HCT116 (cell line): ENCODE measurements around the gene FBH1.

ENCODE experiments used
- CTCF ChIP-seq, 3 experiments: fragments of 200-600 bp in 1 of 3; sonication (generic) in 1 of 3; IDR thresholded peaks in 2 of 3; conservative IDR thresholded peaks in 1 of 3; 2 replicates each; pipeline ENCODE4 v1.5.1; 2012 to 2017; ENCODE audit warnings: low read depth in 2 of 3, low read length in 2 of 3, antibody characterized with exemption in 1 of 3, borderline replicate concordance in 1 of 3, control low read depth in 1 of 3, mild to moderate bottlenecking in 1 of 3, mixed read lengths in 1 of 3, mixed run types in 1 of 3, moderate library complexity in 1 of 3; ENCODE audit not compliant: insufficient read depth in 1 of 3
- ELF1 ChIP-seq: IDR thresholded peaks from 2 replicates; pipeline ENCODE4 v1.6.1; 2012; ENCODE audit warnings: low read depth, borderline replicate concordance
- EZH2 ChIP-seq: fragments of 200-600 bp; sonication (generic); IDR thresholded peaks from 2 replicates; pipeline ENCODE4 v1.6.1; 2017; ENCODE audit warnings: antibody characterized with exemption, mixed run types
- FOSL1 ChIP-seq: IDR thresholded peaks from 2 replicates; pipeline ENCODE4 v1.6.1; 2012; ENCODE audit warnings: low read depth
- JUND ChIP-seq: IDR thresholded peaks from 2 replicates; pipeline ENCODE4 v1.6.1; 2012
- MAX ChIP-seq: IDR thresholded peaks from 2 replicates; pipeline ENCODE4 v1.6.1; 2012
- POLR2A ChIP-seq: IDR thresholded peaks from 2 replicates; pipeline ENCODE4 v1.7.0; 2011; ENCODE audit warnings: borderline replicate concordance; ENCODE audit not compliant: insufficient read depth, insufficient read length; ENCODE audit errors: extremely low read depth
- POLR2AphosphoS5 ChIP-seq: IDR thresholded peaks from 2 replicates; pipeline ENCODE4 v1.6.1; 2011; ENCODE audit warnings: mild to moderate bottlenecking, low read depth, low read length, moderate library complexity
- REST ChIP-seq: IDR thresholded peaks from 2 replicates; pipeline ENCODE4 v1.6.1; 2012; ENCODE audit warnings: low read depth
- SP1 ChIP-seq: IDR thresholded peaks from 2 replicates; pipeline ENCODE4 v1.6.1; 2012; ENCODE audit warnings: low read depth
- TCF7L2 ChIP-seq: IDR thresholded peaks from 2 replicates; pipeline ENCODE4 v1.7.0; 2011; ENCODE audit warnings: borderline replicate concordance, inconsistent platforms; ENCODE audit not compliant: insufficient read depth, insufficient read length; ENCODE audit errors: extremely low read depth
- ZNF274 ChIP-seq: fragments of 200-500 bp; sonication (Bioruptor generic); IDR thresholded peaks from 2 replicates; pipeline ENCODE4 v1.6.1; 2014; ENCODE audit warnings: mild to moderate bottlenecking, low read depth, low read length, inconsistent platforms

- no peak for TF ChIP-seq EZH2
- no peak for TF ChIP-seq JUND
- TF ChIP-seq POLR2AphosphoS5: no peak
- TF ChIP-seq POLR2A: no peak
- no peak for TF ChIP-seq CTCF (IDR thresholded peaks at IDR 0.05 in 2 of 3, conservative IDR thresholded peaks at IDR 0.05 in 1 of 3; ENCODE audit: borderline replicate concordance in 1 of 3, insufficient read depth in 1 of 3, low read depth in 2 of 3, low read length in 2 of 3)
- TF ChIP-seq ZNF274: no peak
- no peak for TF ChIP-seq REST
- TF ChIP-seq TCF7L2: no peak
- TF ChIP-seq MAX: no peak
- TF ChIP-seq FOSL1: no peak
- no peak for TF ChIP-seq SP1
- TF ChIP-seq ELF1: no peak
Observed at GRCh38 chr10:5968681-5969453, 78.8 kb downstream of the FBH1 start.
